Measurements from ENCODE around the gene IGF1R.
"Not testable (repeated sequence)": the region's sequence is repeated elsewhere in the genome, so short reads cannot be mapped to it uniquely, and the experiment has no call there.

The IGF1R gene

DNA sequence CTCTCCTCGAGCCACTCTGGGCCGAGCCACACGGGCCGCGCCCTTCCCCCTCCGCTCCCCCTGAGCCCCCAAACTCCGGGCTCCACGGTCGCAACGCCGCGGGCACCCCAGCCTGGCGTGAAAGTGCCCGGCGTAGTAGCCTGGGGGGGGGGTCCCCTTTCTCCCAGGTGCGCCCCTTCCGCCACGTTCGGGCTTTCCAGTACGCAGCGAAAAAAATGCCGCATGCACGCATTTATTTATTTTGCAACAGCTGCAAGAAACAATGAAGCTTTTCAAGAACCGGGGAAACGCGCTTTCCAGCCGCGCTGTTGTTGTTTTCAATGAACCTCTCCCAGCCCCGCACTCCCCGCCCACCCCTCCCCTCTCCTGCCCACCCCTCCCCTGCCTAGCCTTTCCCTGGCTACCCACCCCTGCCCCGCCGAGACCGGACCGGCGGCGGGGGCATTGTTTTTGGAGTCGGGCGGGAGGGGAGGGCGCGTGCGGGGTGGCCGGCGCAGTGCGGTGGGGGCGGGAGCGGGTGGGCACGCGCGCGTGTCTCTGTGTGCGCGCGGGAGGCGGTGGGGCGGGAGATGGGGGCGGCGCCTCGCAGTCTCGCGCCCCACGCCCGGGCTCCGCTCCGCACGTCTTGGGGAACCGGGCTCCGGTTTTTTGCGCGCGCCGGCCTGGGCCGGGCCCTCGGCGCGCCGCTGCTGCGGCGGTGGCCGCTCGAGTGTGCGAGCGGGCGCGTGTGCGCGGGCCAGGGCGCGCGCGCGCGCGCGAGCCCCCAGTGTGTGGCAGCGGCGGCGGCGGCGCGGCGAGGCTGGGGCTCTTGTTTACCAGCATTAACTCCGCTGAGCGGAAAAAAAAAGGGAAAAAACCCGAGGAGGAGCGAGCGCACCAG, at the start of gene IGF1R:
Gene IGF1R, plus strand, starts transcription at position 766 of the 880 bp plus-strand sequence. CDS start 1,043 bp downstream, outside the sequence.
- DNase-seq (ENCODE audit: low spot score) = peak; percentile 94

DNA sequence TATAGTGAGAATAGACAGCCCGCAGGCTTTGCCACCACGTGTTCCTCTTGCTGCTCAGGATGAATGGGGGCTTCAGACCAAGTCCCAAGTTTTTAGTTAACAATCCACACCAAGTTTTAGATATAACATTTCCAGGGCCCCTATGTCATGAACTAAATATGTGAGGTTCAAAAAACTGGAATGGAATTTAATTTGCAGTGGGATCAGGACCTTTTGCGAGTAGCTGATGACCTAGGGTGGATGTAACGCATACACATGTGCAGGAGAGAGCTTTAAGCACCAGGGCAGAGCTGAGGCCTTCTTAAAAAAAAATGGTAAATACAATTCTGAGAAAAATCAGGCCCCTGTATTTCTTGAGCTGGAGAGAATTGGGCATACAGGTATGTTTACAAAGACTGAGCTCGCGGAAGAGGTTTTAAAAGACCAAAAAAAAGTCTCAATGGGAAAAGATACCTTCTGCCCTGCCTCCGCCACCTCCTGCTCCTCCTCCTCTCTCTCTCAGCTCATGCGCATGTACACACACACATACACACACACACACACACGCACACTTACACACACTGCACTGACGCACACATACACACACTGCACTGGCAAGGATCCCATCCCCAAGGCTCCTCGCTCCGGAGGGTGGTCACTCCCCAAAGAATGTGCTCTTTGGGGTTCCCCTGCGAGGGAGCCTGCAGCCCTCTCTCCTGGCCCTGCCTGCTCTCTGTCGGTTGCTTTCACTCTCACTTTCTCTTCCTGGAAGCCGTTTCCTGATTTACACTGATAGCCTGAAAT, 48.2 kb upstream of the IGF1R start:
- DNase-seq (ENCODE audit: low spot score) = peak; percentile 69

GRCh38 chr15:98604983-98605382, 43.4 kb upstream of the IGF1R start:
- DNase-seq (ENCODE audit: low spot score) = no peak

GRCh38 chr15:98609144-98609852, 39.0 kb upstream of the IGF1R start:
- DNase-seq (ENCODE audit: low spot score) = peak; percentile 78

DNA sequence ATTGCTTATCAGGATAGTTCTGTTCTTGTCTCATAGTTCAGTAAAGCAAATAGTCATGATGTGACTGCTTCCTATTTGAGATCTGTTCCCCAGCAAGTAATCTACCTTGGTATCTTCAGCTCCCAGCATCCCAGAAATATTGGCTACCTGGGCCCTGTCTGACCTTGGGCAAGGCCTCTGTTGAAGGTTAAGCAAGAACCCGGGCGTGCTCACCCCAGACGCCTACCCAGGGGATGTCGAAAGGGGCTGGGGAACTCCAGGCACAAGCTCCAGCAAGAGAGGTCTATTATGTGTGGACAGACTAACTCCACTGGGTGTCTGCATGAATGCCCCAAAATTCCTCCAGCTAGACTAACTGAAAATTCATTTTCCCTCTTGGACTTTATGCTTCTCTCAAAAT, 37.3 kb upstream of the IGF1R start:
- DNase-seq (ENCODE audit: low spot score) = no peak

DNA sequence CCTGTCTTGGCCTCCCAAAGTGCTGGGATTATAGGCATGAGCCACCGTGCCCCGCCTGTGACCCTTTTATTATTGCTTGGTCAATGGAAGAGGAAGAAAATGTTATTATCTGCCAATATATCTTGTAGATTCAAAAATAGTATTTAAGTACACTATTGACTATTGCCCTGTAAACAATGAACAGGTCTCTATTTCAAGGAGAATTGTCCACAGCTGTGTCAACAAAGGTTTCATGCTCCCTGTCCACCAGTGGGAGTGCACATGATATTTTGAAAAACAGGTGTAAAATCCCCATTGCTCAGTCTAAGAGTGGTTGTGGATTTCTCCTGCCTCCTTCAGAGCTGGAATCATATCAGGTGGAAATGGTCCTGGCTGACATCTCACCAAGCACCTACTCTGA, 36.5 kb upstream of the IGF1R start:
- no peak for DNase-seq (ENCODE audit: low spot score)

- no peak for DNase-seq (ENCODE audit: low spot score)
Observed at GRCh38 chr15:98612490-98613110, 35.7 kb upstream of the IGF1R start.

DNA sequence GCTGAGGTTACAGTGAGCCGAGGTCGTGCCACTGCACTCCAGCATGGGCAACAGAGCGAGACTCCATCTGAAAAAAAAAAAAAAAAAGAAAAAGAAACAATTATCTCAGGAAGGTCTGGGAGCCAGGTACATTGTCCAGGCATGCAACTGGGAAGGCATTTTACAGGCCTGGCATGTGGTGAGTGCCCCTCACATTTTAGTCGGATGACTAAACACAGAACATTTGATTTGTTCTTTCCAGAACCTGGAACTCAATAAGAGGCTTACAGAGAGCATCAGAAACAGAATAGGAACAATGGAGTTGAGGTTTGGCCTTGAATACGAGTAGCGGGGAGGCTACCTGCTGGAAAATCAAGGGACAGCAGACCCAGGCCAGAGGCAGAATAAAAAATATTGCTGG, 33.7 kb upstream of the IGF1R start:
- peak; percentile 12 for DNase-seq (ENCODE audit: low spot score)

- DNase-seq (ENCODE audit: low spot score) = no peak
Observed at GRCh38 chr15:98616397-98616796, 31.9 kb upstream of the IGF1R start.

DNA sequence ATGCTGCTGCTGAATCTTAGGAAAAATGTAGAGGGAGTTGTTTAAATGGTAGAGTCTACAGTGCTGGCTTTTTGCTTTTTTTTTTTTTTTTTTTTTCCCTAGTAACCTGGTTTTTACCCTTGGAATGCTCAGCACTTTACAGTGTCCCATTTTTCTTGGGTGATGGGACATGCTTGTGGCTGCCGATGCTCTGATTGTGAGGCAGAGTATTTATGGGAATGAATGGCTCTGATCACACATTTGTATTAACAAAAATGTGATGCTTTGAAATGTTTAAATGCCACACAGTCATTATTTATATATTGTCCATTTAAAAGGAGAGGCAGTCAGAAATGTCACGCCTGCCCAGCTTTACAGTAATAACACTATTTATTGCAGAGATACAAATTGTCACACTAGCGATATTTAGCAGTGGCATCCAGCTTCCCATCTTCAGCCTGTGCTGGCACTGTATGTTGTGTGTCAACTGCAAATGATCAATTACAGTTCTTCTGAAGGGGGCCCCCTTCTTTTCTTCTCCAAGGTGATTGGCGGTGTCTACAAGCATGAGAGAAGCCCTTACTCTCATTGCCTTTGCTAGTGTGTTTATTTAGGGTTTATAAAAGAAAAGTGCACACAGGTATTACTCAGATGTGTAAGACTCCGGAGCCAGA, 30.9 kb upstream of the IGF1R start:
- DNase-seq (ENCODE audit: low spot score) = no peak

DNA sequence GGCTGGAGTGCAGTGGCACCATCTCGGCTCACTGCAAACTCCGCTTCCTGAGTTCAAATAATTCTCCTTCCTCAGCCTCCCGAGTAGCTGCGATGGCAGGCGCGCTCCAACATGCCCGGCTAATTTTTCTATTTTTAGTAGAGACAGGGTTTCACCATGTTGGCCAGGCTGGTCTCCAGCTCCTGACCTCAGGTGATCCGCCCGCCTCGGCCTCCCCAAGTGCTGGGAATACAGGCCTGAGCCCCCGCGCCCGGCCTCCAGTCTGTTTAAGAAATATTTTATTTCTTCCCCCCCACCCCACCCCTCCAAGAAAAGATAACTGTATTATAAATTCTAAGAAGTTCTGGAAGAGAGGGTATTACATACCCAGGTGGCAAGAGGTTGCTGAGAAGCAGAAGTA, 29.8 kb upstream of the IGF1R start:
- not testable (repeated sequence) for DNase-seq (ENCODE audit: low spot score)

DNA sequence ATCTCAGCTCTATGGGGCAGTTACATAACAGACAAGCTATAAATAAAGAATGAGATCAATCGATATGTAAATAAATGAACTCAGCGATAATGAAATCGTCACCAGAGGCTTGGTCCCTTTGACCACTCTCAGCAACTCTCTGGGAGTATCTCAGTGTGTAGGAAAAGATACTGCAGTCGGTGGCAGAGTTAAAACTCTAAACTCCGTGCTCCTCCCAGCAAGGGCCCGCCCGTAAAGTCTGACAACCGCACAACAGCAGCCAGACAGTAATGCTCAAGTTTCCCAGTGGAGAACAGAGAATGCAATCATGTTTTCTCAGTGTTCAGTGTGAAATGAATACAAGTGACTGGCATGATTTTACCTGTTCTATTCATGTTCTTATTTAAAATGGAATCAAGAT, 28.3 kb upstream of the IGF1R start:
- DNase-seq (ENCODE audit: low spot score) = no peak

- no peak for DNase-seq (ENCODE audit: low spot score)
Observed at GRCh38 chr15:98621021-98621420, 27.3 kb upstream of the IGF1R start.

DNA sequence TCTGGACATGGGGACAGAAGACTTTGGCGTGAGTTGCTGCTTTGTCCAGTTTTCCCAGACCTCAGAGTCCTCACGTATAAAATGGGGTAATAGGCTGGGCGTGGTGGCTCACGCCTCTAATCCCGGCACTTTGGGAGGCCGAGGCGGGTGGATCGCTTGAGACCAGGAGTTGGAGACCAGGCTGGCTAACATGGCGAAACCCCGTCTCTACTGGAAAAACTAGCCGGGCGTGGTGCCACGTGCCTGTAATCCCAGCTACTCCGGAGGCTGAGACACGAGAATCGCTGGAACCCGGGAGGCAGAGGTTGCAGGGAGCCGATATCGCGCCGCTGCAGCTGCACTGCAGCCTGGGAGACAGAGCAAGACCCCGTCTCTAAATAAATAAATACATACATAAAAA, 22.7 kb upstream of the IGF1R start:
- DNase-seq (ENCODE audit: low spot score) = no peak

- no peak for DNase-seq (ENCODE audit: low spot score)
Observed at GRCh38 chr15:98626153-98626552, 22.2 kb upstream of the IGF1R start.

GRCh38 chr15:98628216-98628615, 20.1 kb upstream of the IGF1R start:
- DNase-seq (ENCODE audit: low spot score) = no peak

- DNase-seq (ENCODE audit: low spot score) = no peak
Observed at GRCh38 chr15:98635848-98636247, 12.5 kb upstream of the IGF1R start.

DNA sequence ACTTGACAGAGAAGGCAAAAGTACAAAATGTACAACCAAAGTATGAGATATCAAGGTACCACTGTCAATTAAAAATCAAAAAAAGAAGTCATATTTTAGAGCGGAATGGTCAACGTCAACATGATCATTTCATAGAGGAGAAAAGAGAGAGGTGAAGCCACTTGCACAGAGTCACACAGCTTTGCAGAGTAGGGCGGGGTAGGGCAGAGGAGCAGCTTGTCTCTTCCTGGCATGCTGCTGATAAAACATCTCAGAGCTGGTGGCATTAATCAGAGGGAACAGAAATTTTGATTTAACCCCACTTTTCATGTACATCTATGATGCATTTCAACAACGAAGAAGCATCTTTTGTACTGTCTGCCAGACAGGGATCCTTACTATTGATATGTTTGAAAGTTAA, 5.2 kb upstream of the IGF1R start:
- DNase-seq (ENCODE audit: low spot score) = no peak

DNA sequence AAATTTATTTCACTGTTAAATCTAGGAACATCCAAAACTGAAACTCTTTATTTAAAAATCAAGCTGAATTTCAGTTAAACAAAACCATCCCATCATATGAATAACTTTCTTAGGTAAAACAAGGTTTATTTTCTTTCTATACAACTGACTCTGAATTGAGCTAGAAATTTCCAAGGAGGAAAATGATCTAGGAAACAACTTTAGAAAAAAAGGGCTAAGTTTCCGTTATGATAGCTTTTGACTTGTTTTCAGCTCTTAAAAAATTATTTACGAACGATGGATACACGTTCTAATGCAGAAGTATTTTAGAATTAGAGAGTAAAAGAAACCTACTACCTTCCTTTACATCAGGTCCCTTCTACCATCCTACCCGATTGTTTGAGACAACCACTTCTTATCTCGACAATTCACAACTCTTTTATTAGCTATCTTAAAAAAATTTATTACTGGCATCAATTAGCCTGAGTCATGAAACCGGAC, 1.8 kb upstream of the IGF1R start:
- DNase-seq (ENCODE audit: low spot score) = no peak

GRCh38 chr15:98647026-98647773, 1.1 kb upstream of the IGF1R start:
- peak; percentile 72 for DNase-seq (ENCODE audit: low spot score)
